ENCODE data around the gene PCYT2. TPM values are rescaled to one million over a fixed set of nuclear protein-coding genes. Genes with fewer than 3 reads are reported as not detected.
"Not testable (repeated sequence)": the region's sequence is repeated elsewhere in the genome, so short reads cannot be mapped to it uniquely, and the experiment has no call there.

The PCYT2 gene
- total RNA-seq, 4 donors from 2014 or later, result 23.7 to 34.2 (median 30.4) TPM

GRCh38 chr17:81921537-81921862 is 10.3 kb upstream of the PCYT2 start:
- Histone ChIP-seq H3K27me3 (no peaks in the 10 kb centered on the region), H3K36me3 (peaks cover 29% of the 10 kb centered on the region), H3K4me3 (no peak overlapping the region), H3K27ac (no peak overlapping the region), H3K4me1 (peaks cover 81% of the 10 kb centered on the region), H3K9me3 (no peaks in the 10 kb centered on the region)
- 85% methylated on average over 3 of the region's 3 CpGs for WGBS
- TF ChIP-seq POLR2AphosphoS5 (IDR thresholded peaks at IDR 0.05) (no peak), EP300 (IDR thresholded peaks at IDR 0.05) (no peak), CTCF (IDR thresholded peaks at IDR 0.05) (no peak), POLR2A (IDR thresholded peaks at IDR 0.05) (no peak)
- no peak for DNase-seq (ENCODE audit: low spot score in 2 of 2)

GRCh38 chr17:81920612-81921536 is 9.7 kb upstream of the PCYT2 start:
- no peaks in the 10 kb centered on the region for H3K9me3 ChIP-seq
- 82% methylated on average over 32 of the region's 33 CpGs for WGBS
- no peaks in the 10 kb centered on the region for H3K27me3 ChIP-seq
- H3K4me3 ChIP-seq, result no peak overlapping the region
- H3K36me3 ChIP-seq, result peaks cover 29% of the 10 kb centered on the region
- no peak overlapping the region for H3K27ac ChIP-seq
- no peak for TF ChIP-seq POLR2AphosphoS5 (IDR thresholded peaks at IDR 0.05)
- TF ChIP-seq CTCF (IDR thresholded peaks at IDR 0.05), result no peak
- no peak for TF ChIP-seq POLR2A (IDR thresholded peaks at IDR 0.05)
- TF ChIP-seq EP300 (IDR thresholded peaks at IDR 0.05), result no peak
- DNase-seq (ENCODE audit: low spot score in 2 of 2), result no peak
- H3K4me1 ChIP-seq, result peaks cover 80% of the 10 kb centered on the region

- WGBS, result 82% methylated on average over 12 of the region's 15 CpGs
- TF ChIP-seq CTCF (IDR thresholded peaks at IDR 0.05) (no peak), POLR2AphosphoS5 (IDR thresholded peaks at IDR 0.05) (no peak), EP300 (IDR thresholded peaks at IDR 0.05) (no peak), POLR2A (IDR thresholded peaks at IDR 0.05) (no peak)
- Histone ChIP-seq H3K9me3 (no peaks in the 10 kb centered on the region), H3K36me3 (peaks cover 45% of the 10 kb centered on the region), H3K4me3 (no peak overlapping the region), H3K4me1 (peaks cover 65% of the 10 kb centered on the region), H3K27me3 (no peaks in the 10 kb centered on the region), H3K27ac (peak overlapping the region; percentile 85)
- DNase-seq (ENCODE audit: low spot score in 2 of 2), result no peak
Observed at GRCh38 chr17:81918832-81919545, 7.8 kb upstream of the PCYT2 start.

GRCh38 chr17:81918333-81918669 is 7.1 kb upstream of the PCYT2 start:
- not testable (repeated sequence) for DNase-seq (ENCODE audit: low spot score in 2 of 2); H3K27me3 ChIP-seq; H3K9me3 ChIP-seq
- peak overlapping the region; percentile 97 for H3K4me3 ChIP-seq
- peaks cover 58% of the 10 kb centered on the region for H3K4me1 ChIP-seq
- peak overlapping the region; percentile 85 for H3K27ac ChIP-seq
- peaks cover 52% of the 10 kb centered on the region for H3K36me3 ChIP-seq
- WGBS, result 43% methylated on average over 9 of the region's 9 CpGs

- H3K4me3 ChIP-seq, result peak within 1 kb of the TSS; percentile 97
- H3K9me3 ChIP-seq, result no peaks in the 10 kb centered on the region
- no peak for DNase-seq (ENCODE audit: low spot score in 2 of 2)
- 0% methylated on average over 12 of the region's 94 CpGs for WGBS
- H3K4me1 ChIP-seq, result peaks cover 53% of the 10 kb centered on the region
- H3K27me3 ChIP-seq, result no peaks in the 10 kb centered on the region
- peak within 1 kb of the TSS; percentile 85 for H3K27ac ChIP-seq
- peaks cover 55% of the 10 kb centered on the region for H3K36me3 ChIP-seq
- no peak for TF ChIP-seq EP300 (IDR thresholded peaks at IDR 0.05)
- peak in 1 of 2 donors; percentile 50 for TF ChIP-seq POLR2A (IDR thresholded peaks at IDR 0.05)
- TF ChIP-seq POLR2AphosphoS5 (IDR thresholded peaks at IDR 0.05), result peak in 1 of 3 donors; percentile 35
- no peak for TF ChIP-seq CTCF (IDR thresholded peaks at IDR 0.05)
Observed at GRCh38 chr17:81917565-81918332, 6.5 kb upstream of the PCYT2 start, which contains the start of gene SIRT7. Gene SIRT7 (minus strand): TSS chr17:81918176. CDS start chr17:81918131, 45 bp downstream.
